Ramos (cell line): ENCODE results near the gene TRIM49B.
"Not testable (repeated sequence)": the region's sequence is repeated elsewhere in the genome, so short reads cannot be mapped to it uniquely, and the experiment has no call there.

ENCODE experiments used
- in situ Hi-C: fragments of 300-500 bp; cut with MboI; formaldehyde crosslinking; loops from one replicate; pipeline ENCODE4 v1.14.3; 2022; ENCODE audit warnings: low sequenced_read_pairs; ENCODE audit not compliant: unreplicated experiment

TRIM49B gene

GRCh38 chr11:49028523-49028922 is at the start of gene TRIM49B:
Gene TRIM49B (plus strand): TSS chr11:49028823. CDS start chr11:49031600, 2,777 bp downstream.
- in situ Hi-C loops, result not testable (repeated sequence)

- in situ Hi-C loops, result not testable (repeated sequence)
These were observed 44.8 kb upstream of the TRIM49B start, which contains the start of gene TRIM51G for GRCh38 chr11:48983785-48984184. Gene TRIM51G (minus strand): TSS chr11:48983885. CDS start chr11:48981695, 2,190 bp downstream.

GRCh38 chr11:49048229-49048628 is 19.6 kb downstream of the TRIM49B start:
- in situ Hi-C loops, result not testable (repeated sequence)

- in situ Hi-C loops, result not testable (repeated sequence)
These were observed 21.2 kb downstream of the TRIM49B start for GRCh38 chr11:49049821-49050220.

- in situ Hi-C loops, result not testable (repeated sequence)
These were observed 30.4 kb downstream of the TRIM49B start, which contains the start of gene TRIM64C for GRCh38 chr11:49059012-49059411. Gene TRIM64C (minus strand): TSS chr11:49059112. CDS start chr11:49059112, 0 bp downstream.

GRCh38 chr11:49069897-49070296 is 41.3 kb downstream of the TRIM49B start:
- in situ Hi-C loops, result not testable (repeated sequence)
